ENCODE measurements around the gene IARS2. TPM values are rescaled to one million over a fixed set of nuclear protein-coding genes. Genes with fewer than 3 reads are reported as not detected.

Gene IARS2
- total RNA-seq, 4 donors from 2014 or later: 45.5 to 88.4 (median 68.8) TPM

- TF ChIP-seq CTCF (IDR thresholded peaks at IDR 0.05): no peak
- no peak for ATAC-seq (ENCODE audit: low FRiP score)
Measured at GRCh38 chr1:220129479-220130210, 35.7 kb downstream of the IARS2 start.

GRCh38 chr1:220135755-220136154, 41.8 kb downstream of the IARS2 start:
- TF ChIP-seq CTCF (IDR thresholded peaks at IDR 0.05): no peak
- ATAC-seq (ENCODE audit: low FRiP score) (no peak), DNase-seq (ENCODE audit: low spot score) (no peak)

More at GRCh38 chr1:220129479-220130210, 35.7 kb downstream of the IARS2 start:
- no peak for DNase-seq (ENCODE audit: low spot score)

GRCh38 chr1:220137019-220137786, 43.3 kb downstream of the IARS2 start:
- ATAC-seq (ENCODE audit: low FRiP score) (no peak), DNase-seq (ENCODE audit: low spot score) (no peak)
- no peak for TF ChIP-seq CTCF (IDR thresholded peaks at IDR 0.05)

- TF ChIP-seq CTCF (IDR thresholded peaks at IDR 0.05): no peak
- ATAC-seq (ENCODE audit: low FRiP score) (no peak), DNase-seq (ENCODE audit: low spot score) (no peak)
Measured at GRCh38 chr1:220139966-220140365, 46.0 kb downstream of the IARS2 start.

- no peak for TF ChIP-seq CTCF (IDR thresholded peaks at IDR 0.05)
- DNase-seq (ENCODE audit: low spot score) (no peak), ATAC-seq (ENCODE audit: low FRiP score) (no peak)
Measured at GRCh38 chr1:220144051-220144450, 50.1 kb downstream of the IARS2 start.

GRCh38 chr1:220149742-220150141, 55.8 kb downstream of the IARS2 start:
- TF ChIP-seq CTCF (IDR thresholded peaks at IDR 0.05): no peak
- ATAC-seq (ENCODE audit: low FRiP score) (no peak), DNase-seq (ENCODE audit: low spot score) (no peak)

Data from omental fat pad (tissue), 4 donors.